Measurements from ENCODE around the gene KBTBD4. TPM values are rescaled to one million over a fixed set of nuclear protein-coding genes. Genes with fewer than 3 reads are reported as not detected.

The KBTBD4 gene
- total RNA-seq, 4 donors from 2014 or later, result 25.0 to 35.6 (median 30.4) TPM

- no peak overlapping the region for H3K27ac ChIP-seq
- intact Hi-C loops (cut with DNase I; ENCODE audit: low total_unique reads), result no loop called here
- DNase-seq, result no peak
- no peaks in the 10 kb centered on the region for H3K27me3 ChIP-seq
- H3K9me3 ChIP-seq, result no peaks in the 10 kb centered on the region
- H3K4me3 ChIP-seq, result no peak overlapping the region
- TF ChIP-seq POLR2A (IDR thresholded peaks at IDR 0.05) (no peak), CTCF (IDR thresholded peaks at IDR 0.05 in 4 of 5, conservative IDR thresholded peaks at IDR 0.05 in 1 of 5) (peak in 1 of 5 experiments; percentile 2)
- no peaks in the 10 kb centered on the region for H3K4me1 ChIP-seq
- ATAC-seq, result no peak
- in situ Hi-C loops (cut with MboI; ENCODE audit: low sequenced_read_pairs in 4 of 4), result no loop called here
- H3K36me3 ChIP-seq, result peaks cover 0 to 53% of the 10 kb centered on the region in 2 donors
Observed at GRCh38 chr11:47617417-47617809, 38.6 kb upstream of the KBTBD4 start.

DNA sequence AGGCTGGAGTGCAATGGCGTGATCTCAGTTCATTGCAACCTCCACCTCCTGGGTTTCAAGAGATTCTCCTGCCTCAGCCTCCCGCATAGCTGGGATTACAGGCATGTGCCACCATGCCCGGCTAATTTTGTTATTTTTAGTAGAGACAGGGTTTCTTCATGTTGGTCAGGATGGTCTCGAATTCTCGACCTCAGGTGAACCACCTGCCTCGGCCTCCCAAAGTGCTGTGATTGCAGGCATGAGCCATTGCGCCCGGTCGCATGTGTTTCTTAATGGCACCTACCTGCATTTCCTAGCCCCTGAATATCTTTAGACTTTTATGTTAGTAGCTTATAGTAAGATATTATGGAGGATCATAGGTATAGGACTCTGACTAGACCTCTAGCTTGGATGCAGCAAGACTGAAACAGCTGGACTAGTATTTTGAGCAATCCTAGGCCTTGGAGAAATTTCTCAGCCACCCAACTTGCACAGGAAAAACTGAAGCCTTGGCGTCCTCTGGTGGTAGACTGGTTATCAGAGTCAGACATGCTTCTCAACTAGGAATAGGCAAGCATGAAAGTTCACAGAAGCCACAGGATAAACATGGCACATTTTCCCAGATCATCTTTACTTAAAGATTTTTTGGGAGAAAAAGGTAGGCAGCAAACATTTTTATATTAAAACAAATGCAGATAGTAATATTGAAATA, 38.1 kb upstream of the KBTBD4 start:
- in situ Hi-C loops (cut with MboI; ENCODE audit: low sequenced_read_pairs in 4 of 4), result no loop called here
- Histone ChIP-seq H3K27me3 (no peaks in the 10 kb centered on the region), H3K36me3 (peaks cover 0 to 48% of the 10 kb centered on the region in 2 donors), H3K4me3 (no peak overlapping the region), H3K4me1 (no peaks in the 10 kb centered on the region), H3K9me3 (no peaks in the 10 kb centered on the region), H3K27ac (no peak overlapping the region)
- no peak for TF ChIP-seq POLR2A (IDR thresholded peaks at IDR 0.05)
- TF ChIP-seq CTCF (IDR thresholded peaks at IDR 0.05 in 4 of 5, conservative IDR thresholded peaks at IDR 0.05 in 1 of 5), result peak; percentile 13 to 47 (median 23)
- intact Hi-C loops (cut with DNase I; ENCODE audit: low total_unique reads), result no loop called here
- peak in 1 of 2 donors; percentile 72 for ATAC-seq
- peak in 1 of 2 donors; percentile 39 for DNase-seq

- DNase-seq, result no peak
- TF ChIP-seq CTCF (IDR thresholded peaks at IDR 0.05 in 4 of 5, conservative IDR thresholded peaks at IDR 0.05 in 1 of 5) (no peak), POLR2A (IDR thresholded peaks at IDR 0.05) (no peak)
- in situ Hi-C loops (cut with MboI; ENCODE audit: low sequenced_read_pairs in 4 of 4), result no loop called here
- Histone ChIP-seq H3K4me1 (peaks cover 0 to 8% of the 10 kb centered on the region in 2 donors), H3K9me3 (no peaks in the 10 kb centered on the region), H3K36me3 (peaks cover 0 to 32% of the 10 kb centered on the region in 2 donors), H3K27me3 (no peaks in the 10 kb centered on the region), H3K4me3 (no peak overlapping the region), H3K27ac (no peak overlapping the region)
- ATAC-seq, result no peak
- intact Hi-C loops (cut with DNase I; ENCODE audit: low total_unique reads), result no loop called here
Observed at GRCh38 chr11:47615249-47615648, 36.5 kb upstream of the KBTBD4 start.

- peaks cover 0 to 8% of the 10 kb centered on the region in 2 donors for H3K4me1 ChIP-seq
- TF ChIP-seq CTCF (IDR thresholded peaks at IDR 0.05 in 4 of 5, conservative IDR thresholded peaks at IDR 0.05 in 1 of 5), result no peak
- TF ChIP-seq POLR2A (IDR thresholded peaks at IDR 0.05), result no peak
- no peak for DNase-seq
- ATAC-seq, result peak; percentile 39 to 52
- no peaks in the 10 kb centered on the region for H3K27me3 ChIP-seq
- in situ Hi-C loops (cut with MboI; ENCODE audit: low sequenced_read_pairs in 4 of 4) (no loop called here), intact Hi-C loops (cut with DNase I; ENCODE audit: low total_unique reads) (no loop called here)
- H3K4me3 ChIP-seq, result no peak overlapping the region
- no peaks in the 10 kb centered on the region for H3K9me3 ChIP-seq
- no peak overlapping the region for H3K27ac ChIP-seq
- no peaks in the 10 kb centered on the region for H3K36me3 ChIP-seq
Observed at GRCh38 chr11:47611348-47611794, 32.6 kb upstream of the KBTBD4 start.
